ENCODE measurements around the gene PRDM13. TPM values are rescaled to one million over a fixed set of nuclear protein-coding genes. Genes with fewer than 3 reads are reported as not detected.
A peak's percentile ranks its signal among the peaks of the same experiment; 100 is the strongest.

PRDM13 gene
- total and polyA plus RNA-seq, 2 of the 13 experiments (the other 11 are each of a cell fraction or from before 2014, with no cell fraction given): not detected

- TF ChIP-seq ZBTB40 (IDR thresholded peaks at IDR 0.05) (peak; percentile 78), ZBTB40 (CRISPR knock-in tag; IDR thresholded peaks at IDR 0.05) (peak; percentile 91), ZHX1 (CRISPR knock-in tag; IDR thresholded peaks at IDR 0.05; ENCODE audit: low read depth) (peak; percentile 79; the same call in 1 of the 2 replicates), ZMAT3 (CRISPR knock-in tag; conservative IDR thresholded peaks at IDR 0.05) (peak; percentile 82), SP2 (CRISPR knock-in tag; IDR thresholded peaks at IDR 0.05) (peak; percentile 49; the same call in 1 of the 2 replicates), CCDC6 (CRISPR knock-in tag; IDR thresholded peaks at IDR 0.05) (peak; percentile 85; the same call in 1 of the 2 replicates), ZNF362 (CRISPR knock-in tag; IDR thresholded peaks at IDR 0.05; ENCODE audit: borderline replicate concordance) (peak; percentile 23; the same call in 1 of the 2 replicates), SUZ12 (IDR thresholded peaks at IDR 0.05; ENCODE audit: low read depth, low read length) (no peak; the same call in 1 of the 2 replicates), TOE1 (CRISPR knock-in tag; IDR thresholded peaks at IDR 0.05) (peak; percentile 94), TGIF2 (CRISPR knock-in tag; IDR thresholded peaks at IDR 0.05) (peak; percentile 91; the same call in 1 of the 2 replicates), ASH2L (IDR thresholded peaks at IDR 0.05; ENCODE audit: insufficient read length, low read depth, low read length) (peak; percentile 99), ZNF34 (CRISPR knock-in tag; IDR thresholded peaks at IDR 0.05; ENCODE audit: borderline replicate concordance) (peak; percentile 46; the same call in 1 of the 2 replicates), ZNF30 (CRISPR knock-in tag; IDR thresholded peaks at IDR 0.05) (peak; percentile 25; the same call in 1 of the 2 replicates), RBM39 (IDR thresholded peaks at IDR 0.05; ENCODE audit: low read depth, low read length, poor library complexity, severe bottlenecking) (peak; percentile 95)
Measured at GRCh38 chr6:99568103-99568933, 38.3 kb upstream of the PRDM13 start, which contains the start of gene CCNC (continued).

Data from HepG2 (cell line).